NCI-H187 (cell line): ENCODE results near the gene MTFMT.
A peak's percentile ranks its signal among the peaks of the same experiment; 100 is the strongest.
"Not testable (repeated sequence)": the region's sequence is repeated elsewhere in the genome, so short reads cannot be mapped to it uniquely, and the experiment has no call there.

Experiments used
- DNase-seq, 2 experiments: peaks; one replicate each; lab custom pipeline; 2025; lab: John Stamatoyannopoulos, UW

MTFMT gene

DNA sequence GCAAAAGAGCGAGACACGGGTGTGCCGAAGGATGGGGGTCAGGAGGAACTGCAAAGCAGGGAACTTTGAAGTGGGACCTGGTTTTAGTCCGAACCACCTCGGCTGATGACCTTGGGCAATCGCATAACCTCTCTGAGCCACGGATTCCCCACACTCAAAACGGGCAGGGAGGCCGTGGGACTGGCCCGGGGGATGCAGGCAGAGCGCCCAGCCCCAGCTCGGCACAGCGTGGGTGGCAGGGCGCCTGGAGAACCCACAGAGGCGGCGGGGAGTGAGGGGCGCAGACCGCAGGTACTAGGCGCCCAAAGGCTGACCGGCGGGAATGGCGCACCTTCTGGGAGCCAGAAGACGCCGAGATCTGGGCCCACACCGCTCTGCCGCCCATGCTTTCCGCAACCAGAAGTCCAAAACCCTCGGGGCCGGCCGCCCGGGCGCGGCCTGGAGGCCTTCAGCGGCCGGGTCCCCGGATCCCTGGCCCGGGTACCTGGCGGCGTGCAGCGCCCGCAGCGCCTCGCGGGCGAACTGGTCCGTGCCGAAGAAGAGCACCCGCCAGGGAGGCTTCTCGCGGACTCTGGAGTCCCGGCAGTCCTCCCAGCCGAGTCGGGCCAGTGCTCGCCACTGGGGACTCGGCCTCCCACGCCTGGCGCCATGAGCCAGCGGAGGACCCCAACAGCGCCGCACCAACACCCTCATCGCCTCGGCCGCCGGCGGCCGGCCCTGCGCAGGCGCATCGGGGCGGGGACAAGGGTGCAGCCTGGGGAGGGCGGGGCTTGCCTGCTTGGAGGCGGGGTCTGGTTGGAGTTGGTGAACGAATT is at the start of gene MTFMT:
Gene MTFMT, minus strand, starts transcription at position 719 of the 815 bp plus-strand sequence. Its CDS starts 26 bp downstream, at position 693.
- peak; percentile 33 to 34 for DNase-seq

- DNase-seq, result no peak
Measured at GRCh38 chr15:65077981-65078352, 48.5 kb upstream of the MTFMT start.

DNA sequence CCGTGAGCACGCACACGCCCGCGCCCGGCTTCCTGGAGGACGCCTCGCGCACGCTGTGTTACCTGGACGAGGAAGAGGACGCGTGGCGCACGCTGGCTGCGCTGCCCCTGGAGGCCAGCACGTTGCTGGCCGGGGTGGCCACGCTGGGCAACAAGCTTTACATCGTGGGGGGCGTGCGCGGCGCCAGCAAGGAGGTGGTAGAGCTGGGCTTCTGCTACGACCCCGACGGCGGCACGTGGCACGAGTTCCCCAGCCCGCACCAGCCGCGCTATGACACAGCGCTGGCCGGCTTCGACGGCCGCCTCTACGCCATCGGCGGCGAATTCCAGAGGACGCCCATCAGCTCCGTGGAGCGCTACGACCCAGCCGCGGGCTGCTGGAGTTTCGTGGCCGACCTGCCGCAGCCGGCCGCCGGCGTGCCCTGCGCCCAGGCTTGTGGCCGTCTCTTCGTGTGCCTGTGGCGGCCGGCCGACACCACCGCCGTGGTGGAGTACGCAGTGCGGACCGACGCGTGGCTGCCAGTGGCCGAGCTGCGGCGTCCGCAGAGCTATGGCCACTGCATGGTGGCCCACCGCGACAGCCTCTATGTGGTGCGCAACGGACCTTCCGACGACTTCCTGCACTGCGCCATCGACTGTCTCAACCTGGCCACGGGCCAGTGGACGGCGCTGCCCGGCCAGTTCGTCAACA is 48.0 kb upstream of the MTFMT start:
- DNase-seq, result no peak

DNA sequence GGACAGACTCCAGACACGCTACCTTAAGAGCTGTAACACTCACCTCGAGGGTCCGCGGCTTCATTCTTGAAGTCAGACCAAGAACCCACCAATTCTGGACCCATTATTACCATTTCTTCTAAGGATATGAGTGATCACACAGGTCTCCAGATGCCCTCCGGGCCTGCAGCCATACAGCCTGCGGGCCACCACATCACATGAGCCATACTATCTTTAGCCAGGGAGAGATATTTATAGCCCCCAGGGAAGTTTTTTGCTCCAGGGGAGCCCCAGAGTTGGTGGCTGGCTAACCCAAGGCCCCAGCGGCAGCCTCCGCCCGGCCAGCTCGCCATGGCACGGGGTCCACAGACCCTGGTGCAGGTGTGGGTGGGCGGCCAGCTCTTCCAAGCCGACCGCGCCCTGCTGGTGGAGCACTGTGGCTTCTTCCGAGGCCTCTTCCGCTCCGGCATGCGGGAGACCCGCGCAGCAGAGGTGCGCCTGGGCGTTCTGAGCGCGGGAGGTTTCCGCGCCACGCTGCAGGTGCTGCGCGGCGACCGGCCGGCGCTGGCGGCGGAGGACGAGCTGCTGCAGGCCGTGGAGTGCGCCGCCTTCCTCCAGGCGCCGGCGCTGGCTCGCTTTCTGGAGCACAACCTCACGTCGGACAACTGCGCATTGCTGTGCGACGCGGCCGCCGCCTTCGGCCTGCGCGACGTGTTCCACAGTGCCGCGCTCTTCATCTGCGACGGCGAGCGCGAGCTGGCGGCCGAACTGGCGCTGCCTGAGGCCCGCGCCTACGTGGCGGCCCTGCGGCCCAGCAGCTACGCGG is 47.2 kb upstream of the MTFMT start, which contains the start of gene KBTBD13:
Gene KBTBD13, plus strand, starts transcription at position 261 of the 805 bp plus-strand sequence. Its CDS starts 70 bp downstream, at position 331.
- no peak for DNase-seq

DNA sequence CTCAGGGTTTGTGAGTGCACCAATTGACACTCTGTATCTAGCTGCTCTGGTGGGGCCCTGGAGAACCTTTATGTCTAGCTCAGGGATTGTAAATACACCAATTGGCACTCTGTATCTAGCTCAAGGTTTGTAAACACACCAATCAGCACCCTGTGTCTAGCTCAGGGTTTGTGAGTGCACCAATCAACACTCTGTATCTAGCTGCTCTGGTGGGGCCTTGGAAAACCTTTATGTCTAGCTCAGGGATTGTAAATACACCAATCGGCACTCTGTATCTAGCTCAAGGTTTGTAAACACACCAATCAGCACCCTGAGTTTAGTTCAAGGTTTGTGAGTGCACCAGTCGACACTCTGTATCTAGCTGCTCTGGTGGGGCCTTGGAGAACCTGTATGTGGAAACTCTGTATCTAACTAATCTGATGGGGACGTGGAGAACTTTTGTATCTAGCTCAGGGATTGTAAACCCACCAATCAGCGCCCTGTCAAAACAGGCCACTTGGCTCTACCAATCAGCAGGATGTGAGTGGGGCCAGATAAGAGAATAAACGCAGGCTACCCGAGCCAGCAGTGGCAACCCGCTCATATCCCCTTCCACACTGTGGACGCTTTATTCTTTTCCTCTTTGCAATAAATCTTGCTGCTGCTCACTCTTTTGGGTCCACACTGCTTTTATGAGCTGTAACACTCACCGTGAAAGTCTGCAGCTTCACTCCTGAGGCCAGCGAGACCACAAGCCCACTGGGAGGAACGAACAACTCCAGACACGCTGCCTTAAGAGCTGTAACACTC is 46.4 kb upstream of the MTFMT start:
- not testable (repeated sequence) for DNase-seq

DNA sequence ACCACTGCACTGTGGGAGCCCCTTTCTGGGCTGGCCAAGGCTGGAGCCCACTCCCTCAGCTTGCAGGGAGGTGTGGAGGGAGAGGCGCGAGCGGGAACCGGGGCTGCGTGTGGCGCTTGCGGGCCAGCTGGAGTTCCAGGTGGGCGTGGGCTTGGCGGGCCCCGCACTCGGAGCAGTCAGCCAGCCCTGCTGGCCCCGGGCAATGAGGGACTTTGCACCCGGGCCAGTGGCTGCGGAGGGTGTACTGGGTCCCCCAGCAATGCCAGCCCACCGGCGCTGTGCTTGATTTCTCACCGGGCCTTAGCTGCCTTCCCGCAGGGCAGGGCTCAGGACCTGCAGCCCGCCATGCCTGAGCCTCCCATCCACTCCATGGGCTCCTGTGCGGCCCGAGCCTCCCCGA is 45.5 kb upstream of the MTFMT start:
- DNase-seq, result not testable (repeated sequence)

DNA sequence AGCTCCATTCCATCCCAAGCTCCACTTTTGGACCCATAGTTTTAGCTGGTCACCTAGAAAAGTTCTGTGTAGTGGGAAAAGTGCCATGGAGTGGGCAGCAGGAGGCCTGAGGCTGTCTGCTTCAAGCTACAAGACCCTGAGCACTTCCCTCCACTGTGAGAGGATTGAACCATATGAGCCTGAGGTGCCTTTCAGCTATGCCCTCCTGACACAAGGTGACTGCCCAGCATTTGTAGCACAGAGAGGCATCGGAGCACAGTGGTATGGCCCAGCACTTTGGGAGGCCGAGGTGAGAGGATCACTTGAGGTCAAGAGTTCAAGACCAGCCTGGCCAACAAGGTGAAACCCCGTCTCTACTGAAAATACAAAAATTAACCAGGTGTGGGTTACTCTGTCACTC is 43.2 kb upstream of the MTFMT start:
- DNase-seq, result no peak

- DNase-seq, result no peak
Measured at GRCh38 chr15:65072027-65072426, 42.6 kb upstream of the MTFMT start.

DNA sequence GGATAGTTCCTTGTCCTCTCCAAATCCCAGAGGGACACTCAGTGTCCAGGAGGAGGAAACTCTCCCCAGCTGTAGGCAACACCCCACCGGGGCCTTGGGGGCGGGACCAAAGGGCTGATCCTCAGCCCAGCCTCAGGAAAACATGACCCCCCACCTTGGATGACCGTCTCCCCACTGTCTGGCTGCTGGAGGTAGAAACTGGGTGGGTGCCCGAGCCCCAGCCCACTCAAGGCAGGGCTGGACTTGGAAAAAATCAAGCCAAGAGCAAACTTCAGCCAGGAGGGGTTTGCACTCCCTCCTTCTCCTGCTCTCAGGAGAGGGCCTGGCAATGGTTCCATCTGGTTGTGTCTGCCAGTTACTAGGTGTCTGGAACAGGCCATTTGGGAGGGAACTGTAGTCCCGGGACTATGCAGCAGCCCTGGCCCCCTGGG is 42.0 kb upstream of the MTFMT start:
- no peak for DNase-seq

DNA sequence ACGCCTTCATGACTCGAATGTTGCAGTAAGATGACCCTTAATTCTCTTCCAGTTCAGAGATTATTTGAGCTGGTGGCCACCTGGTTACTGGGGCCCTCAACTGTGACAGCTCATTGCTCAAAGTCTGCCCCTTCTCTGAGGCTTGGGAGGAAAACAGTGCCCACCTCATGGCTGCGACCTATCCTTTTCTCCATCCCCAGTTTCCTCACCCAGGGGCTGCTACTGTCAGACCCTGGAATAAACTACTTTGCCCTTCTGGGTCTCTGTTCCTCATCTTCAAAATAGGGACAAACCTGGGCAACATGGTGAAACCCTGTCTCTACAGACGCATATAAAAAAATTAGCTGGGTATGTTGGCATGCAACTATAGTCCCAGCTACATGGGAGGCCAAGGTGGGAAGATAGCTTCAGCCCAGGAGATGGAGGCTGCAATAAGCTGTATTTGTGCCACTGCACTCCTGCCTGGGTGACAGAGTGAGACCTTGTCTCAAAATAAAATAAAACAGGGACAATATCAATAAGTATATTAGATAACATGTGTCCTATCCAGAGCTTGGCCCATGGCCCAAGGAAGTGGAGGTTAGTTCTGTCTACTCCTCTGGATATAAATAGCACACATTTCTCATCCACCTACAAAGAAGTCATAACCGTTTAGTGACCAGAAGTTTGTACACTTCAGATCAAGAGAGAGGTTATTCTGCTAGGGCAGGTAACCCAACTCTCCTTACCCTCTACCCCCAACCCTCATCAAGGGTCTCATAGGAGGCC is 40.5 kb upstream of the MTFMT start:
- no peak for DNase-seq

GRCh38 chr15:65069179-65069578 is 39.7 kb upstream of the MTFMT start:
- DNase-seq, result no peak

DNA sequence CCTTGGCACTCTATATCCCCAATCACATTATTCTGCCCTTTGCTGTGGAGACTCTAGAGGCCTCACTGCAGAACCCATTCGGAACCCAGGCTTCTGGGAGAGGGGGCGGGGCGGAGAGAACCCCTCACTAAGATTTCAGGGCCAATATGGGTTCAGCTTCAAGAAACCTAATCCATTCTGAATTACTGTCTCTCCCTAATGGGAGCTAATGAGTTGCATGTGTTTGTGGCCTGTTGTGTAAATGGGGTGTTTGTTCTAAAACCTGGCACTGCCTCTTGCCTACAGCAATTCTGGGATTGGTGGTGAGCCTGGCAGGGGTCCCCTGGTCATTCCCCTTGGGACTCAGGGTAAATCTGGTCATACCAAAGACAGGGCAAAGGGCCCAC is 39.0 kb upstream of the MTFMT start:
- no peak for DNase-seq

DNA sequence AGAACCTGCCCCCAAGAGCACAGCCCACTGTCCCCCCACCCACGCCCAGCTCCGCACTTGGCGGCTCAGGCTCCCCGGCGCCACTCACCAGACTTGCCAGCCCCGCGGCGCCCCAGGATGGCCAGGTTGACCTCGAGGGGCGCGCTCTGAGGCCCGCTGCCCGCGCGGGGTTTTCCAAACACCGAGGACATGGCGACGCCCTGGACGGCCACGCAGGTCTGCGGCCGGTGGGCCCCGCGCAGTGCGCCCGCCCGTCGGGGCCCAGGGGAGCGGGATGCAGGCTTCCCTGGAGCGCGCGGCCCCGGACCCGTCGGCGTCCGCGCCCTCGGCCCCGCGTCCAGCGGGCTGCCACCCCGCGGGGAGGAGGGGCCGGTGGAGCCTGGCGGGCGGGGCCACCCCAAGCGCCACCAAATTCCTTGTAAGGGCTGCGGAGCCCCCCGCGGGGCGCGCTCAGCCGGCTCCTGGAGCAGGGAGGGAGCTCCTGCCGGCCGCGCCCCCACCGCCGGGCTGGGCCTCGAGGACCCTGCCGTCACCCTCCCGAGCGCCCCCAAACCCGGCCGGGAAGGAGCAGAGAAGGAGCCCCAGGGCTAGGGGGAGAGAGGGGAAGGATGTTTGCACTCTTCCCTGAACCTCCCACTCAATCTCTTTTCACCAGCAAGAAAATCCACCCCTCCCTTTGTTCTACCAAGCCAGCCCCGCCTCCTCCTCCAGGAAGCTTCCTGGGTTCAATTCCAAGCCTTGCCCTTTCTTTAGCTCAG is 38.4 kb upstream of the MTFMT start, which contains the start of gene RASL12:
Gene RASL12, minus strand, starts transcription at position 347 of the 758 bp plus-strand sequence. Its CDS starts 156 bp downstream, at position 191.
- no peak for DNase-seq

DNA sequence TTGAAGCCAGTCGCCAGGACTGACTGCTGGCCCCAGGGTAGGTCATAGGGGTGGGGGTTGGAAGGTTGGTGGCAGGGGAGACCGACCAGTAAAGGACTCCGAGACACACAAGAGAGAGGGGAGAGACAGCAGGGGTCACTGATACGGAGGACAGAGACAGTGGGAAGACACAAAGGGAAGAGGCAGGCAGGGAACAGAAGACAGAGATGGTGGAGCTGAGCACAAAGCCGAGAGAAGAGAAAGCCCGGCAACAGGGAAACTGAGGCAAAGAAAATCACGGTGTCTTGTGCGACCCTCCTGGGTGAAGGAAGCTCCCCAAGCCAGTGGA is 37.8 kb upstream of the MTFMT start:
- DNase-seq, result no peak

- no peak for DNase-seq
Measured at GRCh38 chr15:65066635-65067316, 37.3 kb upstream of the MTFMT start.

DNA sequence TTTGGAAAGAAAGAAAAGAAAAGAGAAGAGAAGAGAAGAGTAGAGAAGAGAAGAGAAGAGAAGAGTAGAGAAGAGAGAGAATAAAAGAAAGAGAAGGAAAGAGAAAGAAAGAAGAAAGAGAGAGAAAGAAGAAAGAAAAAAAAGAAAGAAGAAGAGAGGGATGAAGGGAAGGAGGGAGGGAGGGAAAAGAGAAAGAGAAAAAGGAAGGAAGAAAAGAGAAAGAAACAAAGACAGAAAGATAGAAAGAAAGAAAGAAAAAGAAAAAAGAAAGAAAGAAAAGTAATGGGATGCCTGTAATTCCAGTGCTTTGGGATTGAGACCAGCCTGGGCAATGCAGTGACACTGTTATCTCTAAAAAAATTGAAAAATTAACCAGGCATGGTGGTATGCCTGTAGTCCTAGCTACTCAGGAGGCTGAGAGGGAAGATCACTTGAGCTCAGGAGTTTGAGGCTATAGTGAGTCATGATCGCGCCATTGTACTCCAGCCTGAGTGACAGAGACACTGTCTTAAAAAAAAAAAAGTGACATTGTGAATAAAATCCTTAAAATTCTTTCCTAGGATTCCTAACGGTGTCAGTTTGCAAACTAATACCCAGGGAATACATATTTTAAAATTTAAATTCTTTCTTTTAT is 36.7 kb upstream of the MTFMT start:
- DNase-seq, result no peak

GRCh38 chr15:65062726-65063125 is 33.3 kb upstream of the MTFMT start:
- DNase-seq, result no peak

- no peak for DNase-seq
Measured at GRCh38 chr15:65062061-65062460, 32.6 kb upstream of the MTFMT start.
